GM23338 (cell line): ENCODE results near the gene RECQL5. TPM values are rescaled to one million over a fixed set of nuclear protein-coding genes. Genes with fewer than 3 reads are reported as not detected.

Experiments
- ATAC-seq: fragments of 200-7000 bp; cut with Tn5 transposase; 3 replicates; pipeline ENCODE4 v1.9.1; 2020
- DNase-seq: peaks from one replicate; pipeline ENCODE4 v3.0.0-alpha.2; 2015; ENCODE audit warnings: low spot score
- H2AFZ ChIP-seq: fragments of 200-600 bp; sonication (generic); 2 replicates; pipeline ENCODE4 v1.8.0; 2016; ENCODE audit warnings: antibody characterized with exemption, mild to moderate bottlenecking, moderate library complexity
- H3F3A ChIP-seq: fragments of 200-600 bp; sonication (generic); replicated peaks from 2 replicates; pipeline ENCODE4 v1.8.0; 2017; ENCODE audit warnings: antibody characterized with exemption, mixed run types, low read depth
- H3K27ac ChIP-seq: fragments of 200-600 bp; sonication (generic); 2 replicates; pipeline ENCODE4 v1.6.1; 2016; ENCODE audit warnings: low read depth
- H3K27me3 ChIP-seq: fragments of 200-600 bp; sonication (generic); 2 replicates; pipeline ENCODE4 v1.8.0; 2016; ENCODE audit warnings: mild to moderate bottlenecking, mixed run types, moderate library complexity; ENCODE audit not compliant: insufficient read depth
- H3K36me3 ChIP-seq: fragments of 200-600 bp; sonication (generic); 2 replicates; pipeline ENCODE4 v1.8.0; 2016; ENCODE audit warnings: mild to moderate bottlenecking; ENCODE audit not compliant: insufficient read depth
- H3K4me1 ChIP-seq: fragments of 200-600 bp; sonication (generic); 2 replicates; pipeline ENCODE4 v1.8.0; 2016; ENCODE audit warnings: mild to moderate bottlenecking, moderate library complexity; ENCODE audit not compliant: insufficient read depth
- H3K4me2 ChIP-seq: fragments of 200-600 bp; sonication (generic); 2 replicates; pipeline ENCODE4 v1.7.1; 2017; ENCODE audit warnings: mixed run types
- H3K4me3 ChIP-seq: fragments of 200-600 bp; sonication (generic); 2 replicates; pipeline ENCODE4 v1.6.1; 2016; ENCODE audit warnings: mixed run types
- H3K79me2 ChIP-seq: fragments of 200-600 bp; sonication (generic); replicated peaks from 2 replicates; pipeline ENCODE4 v1.8.0; 2017; ENCODE audit warnings: mild to moderate bottlenecking; ENCODE audit not compliant: insufficient read depth
- H3K9me2 ChIP-seq: fragments of 200-600 bp; sonication (generic); 2 replicates; pipeline ENCODE4 v1.8.0; 2017; ENCODE audit not compliant: insufficient read depth
- H4K20me1 ChIP-seq: fragments of 200-600 bp; sonication (generic); replicated peaks from 2 replicates; pipeline ENCODE4 v1.8.0; 2017; ENCODE audit warnings: mild to moderate bottlenecking; ENCODE audit not compliant: insufficient read depth
- H3K27ac Mint-ChIP-seq: 2 replicates; pipeline ENCODE4 v1.8.0; 2020; ENCODE audit warnings: inconsistent platforms, mild to moderate bottlenecking, moderate library complexity, mixed read lengths
- H3K27me3 Mint-ChIP-seq: 3 replicates; pipeline ENCODE4 v1.8.0; 2022; ENCODE audit warnings: low read depth, mild to moderate bottlenecking, moderate library complexity, mixed read lengths, inconsistent platforms; ENCODE audit not compliant: insufficient read depth, poor library complexity
- H3K36me3 Mint-ChIP-seq: 3 replicates; pipeline ENCODE4 v1.8.0; 2021; ENCODE audit warnings: low read depth, mild to moderate bottlenecking, inconsistent platforms, moderate library complexity, mixed read lengths
- H3K4me1 Mint-ChIP-seq: 3 replicates; pipeline ENCODE4 v1.8.0; 2020; ENCODE audit warnings: mild to moderate bottlenecking, inconsistent platforms, mixed read lengths
- H3K4me3 Mint-ChIP-seq: 3 replicates; pipeline ENCODE4 v1.8.0; 2021; ENCODE audit warnings: moderate library complexity, mild to moderate bottlenecking, inconsistent platforms, mixed read lengths
- H3K9me3 Mint-ChIP-seq: 3 replicates; pipeline ENCODE4 v1.8.0; 2020; ENCODE audit warnings: moderate library complexity, mild to moderate bottlenecking, inconsistent platforms, mixed read lengths
- CREB1 ChIP-seq: fragments of 250-450 bp; sonication (Bioruptor Pico); IDR thresholded peaks from 2 replicates; pipeline ENCODE4 v1.5.0; 2020; ENCODE audit warnings: low read depth, mild to moderate bottlenecking, moderate library complexity
- CTCF ChIP-seq, 2 experiments: fragments of 200-600 bp in 1 of 2; sonication (generic) in 1 of 2; conservative IDR thresholded peaks; 2 replicates each; pipeline versions ENCODE4 v1.5.1 to v1.6.1; 2016 to 2017; ENCODE audit warnings: antibody characterized with exemption in 2 of 2, low read depth in 2 of 2, mild to moderate bottlenecking in 2 of 2, moderate library complexity in 1 of 2
- ETS1 ChIP-seq: IDR thresholded peaks from 2 replicates; pipeline ENCODE4 v1.6.1; 2016; ENCODE audit warnings: antibody characterized with exemption
- EZH2 ChIP-seq: fragments of 200-600 bp; sonication (generic); IDR thresholded peaks from one replicate; pipeline ENCODE4 v1.8.0; 2017; ENCODE audit warnings: antibody characterized with exemption, mild to moderate bottlenecking, low read depth; ENCODE audit not compliant: unreplicated experiment
- EZH2phosphoT487 ChIP-seq: fragments of 200-600 bp; sonication (generic); IDR thresholded peaks from one replicate; pipeline ENCODE4 v1.8.1; 2018; ENCODE audit warnings: antibody characterized with exemption; ENCODE audit not compliant: unreplicated experiment
- JUNB ChIP-seq: IDR thresholded peaks from one replicate; pipeline ENCODE4 v1.6.1; 2016; ENCODE audit warnings: antibody characterized with exemption; ENCODE audit not compliant: unreplicated experiment
- NANOG ChIP-seq: IDR thresholded peaks from 2 replicates; pipeline ENCODE4 v1.6.1; 2016; ENCODE audit warnings: antibody characterized with exemption, borderline replicate concordance
- POLR2AphosphoS5 ChIP-seq: IDR thresholded peaks from 2 replicates; pipeline ENCODE4 v1.6.1; 2016; ENCODE audit warnings: antibody characterized with exemption, low read depth
- REST ChIP-seq: IDR thresholded peaks from one replicate; pipeline ENCODE4 v1.6.1; 2018; ENCODE audit warnings: antibody characterized with exemption; ENCODE audit not compliant: unreplicated experiment
- STAT1 ChIP-seq: IDR thresholded peaks from one replicate; pipeline ENCODE4 v1.6.1; 2016; ENCODE audit warnings: antibody characterized with exemption; ENCODE audit not compliant: unreplicated experiment
- ZNF114 ChIP-seq: fragments of 250-450 bp; sonication (Bioruptor Pico); IDR thresholded peaks from 2 replicates; pipeline ENCODE4 v1.5.0; 2020; ENCODE audit warnings: mild to moderate bottlenecking, moderate library complexity
- ZNF331 ChIP-seq: fragments of 250-450 bp; sonication (Bioruptor Pico); IDR thresholded peaks from 2 replicates; pipeline ENCODE4 v1.5.0; 2020; ENCODE audit warnings: low read depth, mild to moderate bottlenecking, moderate library complexity
- ZNF462 ChIP-seq: fragments of 250-450 bp; sonication (Bioruptor Pico); IDR thresholded peaks from 2 replicates; pipeline ENCODE4 v1.5.0; 2020; ENCODE audit warnings: mild to moderate bottlenecking, moderate library complexity
- polyA plus RNA-seq: library from polyadenylated mRNA; unstranded; fragments of >200 nt; fragmentation: Nextera tagmentation; extraction: Ambion mirVana; gene quantifications from 2 replicates; pipeline ENCODE4 v1.2.1, GENCODE V29; 2016
- total RNA-seq: library from RNA; depleted of rRNA; stranded (reverse); fragments of >200 nt; shearing (Covaris generic); gene quantifications from 2 replicates; pipeline ENCODE4 v1.2.3, GENCODE V29; 2014

Gene RECQL5
- total and polyA plus RNA-seq, 2 experiments from 2014 or later: 20.0 to 23.3 TPM

GRCh38 chr17:75712446-75712845, 45.5 kb upstream of the RECQL5 start:
- ATAC-seq (no peak), DNase-seq (no peak)
- peaks cover 2% of the 10 kb centered on the region; the same call in 1 of the 2 replicates for H3K36me3 ChIP-seq
- TF ChIP-seq JUNB: no peak
- no peak for TF ChIP-seq EZH2phosphoT487
- TF ChIP-seq POLR2AphosphoS5: no peak
- TF ChIP-seq ETS1: no peak
- TF ChIP-seq CREB1: no peak
- TF ChIP-seq ZNF114 (CRISPR knock-in tag): no peak
- TF ChIP-seq REST: no peak
- no peak for TF ChIP-seq ZNF462 (CRISPR knock-in tag)
- no peak for TF ChIP-seq STAT1
- no peak for TF ChIP-seq NANOG
- TF ChIP-seq EZH2: no peak
- TF ChIP-seq CTCF (conservative IDR thresholded peaks at IDR 0.05; ENCODE audit: low read depth in 2 of 2): no peak
- no peak for TF ChIP-seq ZNF331 (CRISPR knock-in tag)
- no peaks in the 10 kb centered on the region for H4K20me1 ChIP-seq
- H3F3A ChIP-seq: no peaks in the 10 kb centered on the region
- Mint-ChIP-seq H3K4me1 (no peaks in the 10 kb centered on the region), H3K27ac (no peak overlapping the region), H3K27me3 (peaks cover 15% of the 10 kb centered on the region), H3K36me3 (peaks cover 5% of the 10 kb centered on the region; the same call in 2 of the 3 replicates), H3K9me3 (no peaks in the 10 kb centered on the region), H3K4me3 (no peak overlapping the region)
- no peaks in the 10 kb centered on the region for H3K27me3 ChIP-seq
- no peak overlapping the region for H3K27ac ChIP-seq
- no peaks in the 10 kb centered on the region for H3K9me2 ChIP-seq
- H2AFZ ChIP-seq: no peak overlapping the region
- H3K4me3 ChIP-seq: no peak overlapping the region
- H3K79me2 ChIP-seq: no peaks in the 10 kb centered on the region
- H3K4me2 ChIP-seq: no peak overlapping the region
- no peaks in the 10 kb centered on the region for H3K4me1 ChIP-seq
